IPS DF 19.7 (cell line): ENCODE measurements around the gene GABRD.

ENCODE experiments used
- DNase-seq: peaks from one replicate; pipeline ENCODE4 v3.0.0-alpha.2; 2013; ENCODE audit warnings: low read depth, low spot score

Gene GABRD

GRCh38 chr1:2018217-2019171 lies 651 bp upstream of the GABRD start:
- DNase-seq: no peak

- no peak for DNase-seq
Observed at GRCh38 chr1:2019571-2020309, 595 bp downstream of the GABRD start.

- DNase-seq: no peak
Observed at GRCh38 chr1:2020310-2020655, 1.1 kb downstream of the GABRD start.

GRCh38 chr1:2021550-2021949 lies 2.4 kb downstream of the GABRD start:
- DNase-seq: no peak

GRCh38 chr1:2022063-2022770 lies 3.1 kb downstream of the GABRD start:
- DNase-seq: no peak

- DNase-seq: no peak
Observed at GRCh38 chr1:2023187-2023586, 4.0 kb downstream of the GABRD start.

GRCh38 chr1:2024451-2024850 lies 5.3 kb downstream of the GABRD start:
- DNase-seq: no peak

- DNase-seq: no peak
Observed at GRCh38 chr1:2024887-2025286, 5.7 kb downstream of the GABRD start.

GRCh38 chr1:2025491-2025981 lies 6.4 kb downstream of the GABRD start:
- no peak for DNase-seq

- DNase-seq: no peak
Observed at GRCh38 chr1:2027961-2028583, 8.9 kb downstream of the GABRD start.

- DNase-seq: no peak
Observed at GRCh38 chr1:2028870-2029560, 9.9 kb downstream of the GABRD start.

GRCh38 chr1:2029561-2029960 lies 10.4 kb downstream of the GABRD start:
- no peak for DNase-seq

- DNase-seq: no peak
Observed at GRCh38 chr1:2030076-2030871, 11.1 kb downstream of the GABRD start.

- no peak for DNase-seq
Observed at GRCh38 chr1:2031546-2032540, 12.7 kb downstream of the GABRD start.

- no peak for DNase-seq
Observed at GRCh38 chr1:2032737-2033136, 13.6 kb downstream of the GABRD start.

GRCh38 chr1:2033165-2033564 lies 14.0 kb downstream of the GABRD start:
- DNase-seq: no peak

- no peak for DNase-seq
Observed at GRCh38 chr1:2036287-2036686, 17.1 kb downstream of the GABRD start.

- DNase-seq: no peak
Observed at GRCh38 chr1:2037314-2037979, 18.3 kb downstream of the GABRD start.
